HEK293 (cell line): ENCODE measurements around the gene ANAPC5.

Experiments used
- CTCF ChIA-PET: fragments of 350-600 bp; formaldehyde crosslinking; extraction: SDS; loops from one replicate; lab custom pipeline; 2021; ENCODE audit warnings: antibody characterized with exemption; lab: Yijun Ruan, JAX
- POLR2A ChIA-PET: fragments of 300-600 bp; formaldehyde crosslinking; extraction: SDS; loops from one replicate; lab custom pipeline; 2020; ENCODE audit warnings: antibody characterized with exemption, inconsistent platforms; lab: Yijun Ruan, JAX
- H3K27ac ChIP-seq: fragments of 200-500 bp; sonication (Bioruptor generic); 2 replicates; pipeline ENCODE4 v1.5.1; 2014; ENCODE audit warnings: low read depth, low read length, control low read depth, inconsistent platforms; ENCODE audit errors: extremely low read depth
- H3K36me3 ChIP-seq, 2 experiments: fragments of 200-500 bp in 1 of 2; sonication (Bioruptor generic) in 1 of 2; 1 replicate in 1 of 2; 2 replicates in 1 of 2; pipeline ENCODE4 v1.5.1; 2014 to 2017; ENCODE audit warnings: inconsistent platforms in 2 of 2, low read length in 2 of 2; ENCODE audit not compliant: control insufficient read depth in 2 of 2, insufficient read depth in 1 of 2
- H3K4me1 ChIP-seq: fragments of 200-500 bp; sonication (Bioruptor generic); 2 replicates; pipeline ENCODE4 v1.5.1; 2014; ENCODE audit warnings: mild to moderate bottlenecking, low read length, inconsistent platforms; ENCODE audit not compliant: control insufficient read depth, insufficient read depth
- H3K4me3 ChIP-seq: 2 replicates; pipeline ENCODE4 v1.5.1; 2011; ENCODE audit warnings: low read depth, mild to moderate bottlenecking, control low read depth, low read length, moderate library complexity
- H3K9me3 ChIP-seq: fragments of 200-500 bp; sonication (Bioruptor generic); 2 replicates; pipeline ENCODE4 v1.5.1; 2014; ENCODE audit warnings: low read depth, low read length, inconsistent platforms; ENCODE audit not compliant: control insufficient read depth, insufficient read depth
- AEBP2 ChIP-seq: fragments of 450-650 bp; formaldehyde crosslinking; IDR thresholded peaks from 2 replicates; pipeline ENCODE4 v1.5.1; 2016; ENCODE audit warnings: missing biosample characterization, missing genetic modification characterization, borderline replicate concordance
- CTCF ChIP-seq: fragments of 450-650 bp; formaldehyde crosslinking; IDR thresholded peaks from 2 replicates; pipeline ENCODE4 v1.5.1; 2016; ENCODE audit warnings: missing biosample characterization, missing genetic modification characterization
- GLIS2 ChIP-seq: fragments of 450-650 bp; formaldehyde crosslinking; IDR thresholded peaks from 2 replicates; pipeline ENCODE4 v1.5.1; 2016; ENCODE audit warnings: missing biosample characterization, missing genetic modification characterization
- HOXC10 ChIP-seq: sonication (generic); formaldehyde crosslinking; IDR thresholded peaks from 2 replicates; pipeline ENCODE4 v1.8.1; 2023; ENCODE audit warnings: mild to moderate bottlenecking, missing genetic modification reagents
- OSR2 ChIP-seq: fragments of 450-650 bp; formaldehyde crosslinking; IDR thresholded peaks from 2 replicates; pipeline ENCODE4 v1.5.1; 2016; ENCODE audit warnings: missing biosample characterization, missing genetic modification characterization
- PATZ1 ChIP-seq: fragments of 450-650 bp; formaldehyde crosslinking; IDR thresholded peaks from 2 replicates; pipeline ENCODE4 v1.5.1; 2016; ENCODE audit warnings: missing biosample characterization, missing genetic modification characterization
- PRDM1 ChIP-seq: fragments of 450-650 bp; formaldehyde crosslinking; IDR thresholded peaks from 2 replicates; pipeline ENCODE4; 2016; ENCODE audit warnings: missing biosample characterization, missing genetic modification characterization
- REPIN1 ChIP-seq: fragments of 450-650 bp; formaldehyde crosslinking; IDR thresholded peaks from 2 replicates; pipeline ENCODE4 v1.5.1; 2017; ENCODE audit warnings: missing biosample characterization, missing genetic modification characterization, low read depth
- SALL2 ChIP-seq: fragments of 450-650 bp; formaldehyde crosslinking; IDR thresholded peaks from 2 replicates; pipeline ENCODE4 v1.5.0; 2017; ENCODE audit warnings: missing biosample characterization, mild to moderate bottlenecking, missing genetic modification characterization, borderline replicate concordance
- SCRT2 ChIP-seq: fragments of 450-650 bp; formaldehyde crosslinking; IDR thresholded peaks from 2 replicates; pipeline ENCODE4 v1.5.1; 2016; ENCODE audit warnings: missing biosample characterization, missing genetic modification characterization
- SETDB1 ChIP-seq: IDR thresholded peaks from one replicate; pipeline ENCODE4 v1.6.1; 2017; ENCODE audit warnings: mild to moderate bottlenecking, low read length, moderate library complexity, mixed read lengths; ENCODE audit not compliant: insufficient read length
- SP3 ChIP-seq: fragments of 450-650 bp; formaldehyde crosslinking; IDR thresholded peaks from 2 replicates; pipeline ENCODE4 v1.5.1; 2016; ENCODE audit warnings: missing biosample characterization, missing genetic modification characterization
- ZBTB49 ChIP-seq: fragments of 450-650 bp; formaldehyde crosslinking; IDR thresholded peaks from 2 replicates; pipeline ENCODE4 v1.5.1; 2016; ENCODE audit warnings: missing biosample characterization, missing genetic modification characterization, low read depth
- ZBTB7A ChIP-seq: fragments of 450-650 bp; formaldehyde crosslinking; IDR thresholded peaks from 2 replicates; pipeline ENCODE4 v1.5.1; 2016; ENCODE audit warnings: low read depth, missing biosample characterization, missing genetic modification characterization
- ZNF114 ChIP-seq: fragments of 450-650 bp; formaldehyde crosslinking; IDR thresholded peaks from 2 replicates; pipeline ENCODE4 v1.5.0; 2017; ENCODE audit warnings: missing biosample characterization, missing genetic modification characterization
- ZNF223 ChIP-seq: fragments of 450-650 bp; formaldehyde crosslinking; IDR thresholded peaks from 2 replicates; pipeline ENCODE4 v1.5.1; 2016; ENCODE audit warnings: missing biosample characterization, missing genetic modification characterization
- ZNF366 ChIP-seq: fragments of 450-650 bp; formaldehyde crosslinking; conservative IDR thresholded peaks from 2 replicates; pipeline ENCODE4 v1.5.1; 2016; ENCODE audit warnings: missing biosample characterization, missing genetic modification characterization
- ZNF544 ChIP-seq: fragments of 450-650 bp; formaldehyde crosslinking; IDR thresholded peaks from 2 replicates; pipeline ENCODE4 v1.5.0; 2017; ENCODE audit warnings: missing biosample characterization, missing genetic modification characterization
- ZNF560 ChIP-seq: fragments of 450-650 bp; formaldehyde crosslinking; IDR thresholded peaks from 2 replicates; pipeline ENCODE4 v1.5.1; 2017; ENCODE audit warnings: missing biosample characterization, missing genetic modification characterization, borderline replicate concordance
- ZNF561 ChIP-seq: fragments of 450-650 bp; IDR thresholded peaks from 2 replicates; pipeline ENCODE4 v1.5.1; 2018; ENCODE audit warnings: missing biosample characterization, missing genetic modification characterization, borderline replicate concordance
- ZNF596 ChIP-seq: fragments of 450-650 bp; IDR thresholded peaks from 2 replicates; pipeline ENCODE4 v1.5.0; 2018; ENCODE audit warnings: missing biosample characterization, mild to moderate bottlenecking, missing genetic modification characterization, moderate library complexity
- ZNF704 ChIP-seq: fragments of 450-650 bp; formaldehyde crosslinking; IDR thresholded peaks from 2 replicates; pipeline ENCODE4 v1.5.1; 2016; ENCODE audit warnings: missing biosample characterization, missing genetic modification characterization
- ZNF76 ChIP-seq: fragments of 450-650 bp; formaldehyde crosslinking; IDR thresholded peaks from 2 replicates; pipeline ENCODE4; 2016; ENCODE audit warnings: low read depth, missing biosample characterization, missing genetic modification characterization, borderline replicate concordance
- ZNF837 ChIP-seq: fragments of 450-650 bp; formaldehyde crosslinking; IDR thresholded peaks from 2 replicates; pipeline ENCODE4 v1.5.1; 2016; ENCODE audit warnings: missing biosample characterization, missing genetic modification characterization

The ANAPC5 gene

GRCh38 chr12:121357331-121357730, 5.1 kb upstream of the ANAPC5 start:
- Histone ChIP-seq H3K36me3 (no peaks in the 10 kb centered on the region), H3K4me3 (no peak overlapping the region), H3K27ac (no peak overlapping the region), H3K9me3 (no peaks in the 10 kb centered on the region), H3K4me1 (no peaks in the 10 kb centered on the region)
- POLR2A ChIA-PET: interaction anchor here (1.1 kb wide), 1 partner anchor 43 kb away, joined by 4 read pairs; the partner anchor contains the start of gene RNF34
- no peak for TF ChIP-seq ZNF223 (tag by site-specific recombination)
- TF ChIP-seq ZNF366 (tag by site-specific recombination): peak; percentile 97
- TF ChIP-seq ZNF837 (tag by site-specific recombination): no peak
- TF ChIP-seq ZNF544: no peak
- no peak for TF ChIP-seq REPIN1 (tag by site-specific recombination)
- no peak for TF ChIP-seq SALL2 (tag by site-specific recombination)
- TF ChIP-seq AEBP2 (tag by site-specific recombination): no peak
- no peak for TF ChIP-seq ZNF704
- peak; percentile 87 for TF ChIP-seq PRDM1 (tag by site-specific recombination)
- TF ChIP-seq ZNF114: no peak
- TF ChIP-seq ZNF76: no peak
- TF ChIP-seq SETDB1: no peak
- TF ChIP-seq SCRT2 (tag by site-specific recombination): no peak
- TF ChIP-seq ZNF561 (tag by site-specific recombination): no peak
- TF ChIP-seq ZBTB49 (tag by site-specific recombination): no peak
- no peak for TF ChIP-seq ZBTB7A (tag by site-specific recombination)
- TF ChIP-seq CTCF: no peak
- no peak for TF ChIP-seq PATZ1 (tag by site-specific recombination)
- no peak for TF ChIP-seq ZNF560 (tag by site-specific recombination)
- no peak for TF ChIP-seq OSR2 (tag by site-specific recombination)
- TF ChIP-seq HOXC10 (CRISPR knock-in tag): no peak
- TF ChIP-seq SP3 (tag by site-specific recombination): no peak
- no peak for TF ChIP-seq GLIS2 (tag by site-specific recombination)
- TF ChIP-seq ZNF596 (tag by site-specific recombination): peak; percentile 85
- CTCF ChIA-PET: no interaction called here
